ENCODE results near the gene RDM1. TPM values are rescaled to one million over a fixed set of nuclear protein-coding genes. Genes with fewer than 3 reads are reported as not detected.

RDM1 gene
- total and polyA plus RNA-seq, 9 donors: 0.33 TPM; not detected in 8

DNA sequence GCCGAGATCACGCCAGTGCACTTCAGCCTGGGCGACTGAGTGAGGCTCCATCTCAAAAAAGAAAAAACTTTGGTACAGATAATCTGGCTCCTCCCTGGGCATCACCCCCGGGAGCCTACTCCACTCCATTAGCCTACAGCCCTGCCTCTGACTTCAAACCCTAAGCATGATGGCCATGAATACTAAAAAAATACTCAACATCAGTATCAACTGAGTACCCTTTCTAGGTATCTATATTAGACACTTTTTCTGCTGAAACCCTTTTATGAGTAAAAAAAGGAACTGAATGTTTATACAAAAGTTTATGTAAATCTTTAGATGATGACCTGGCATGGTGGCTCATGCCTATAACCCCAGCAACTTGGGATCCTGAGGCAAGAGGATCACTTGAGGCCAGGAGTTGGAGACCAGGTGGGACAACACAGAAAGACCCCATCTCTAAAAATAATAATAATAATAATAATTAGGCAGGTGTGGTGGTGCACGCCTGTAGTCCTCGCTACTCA is 6.9 kb downstream of the RDM1 start:
- Histone ChIP-seq H3K4me3 (no peak overlapping the region), H3K9me3 (no peaks in the 10 kb centered on the region), H3K27me3 (no peaks in the 10 kb centered on the region), H3K36me3 (no peaks in the 10 kb centered on the region), H3K27ac (no peak overlapping the region), H3K4me1 (ENCODE audit: insufficient read depth) (no peaks in the 10 kb centered on the region)
- TF ChIP-seq, protein P1, sequence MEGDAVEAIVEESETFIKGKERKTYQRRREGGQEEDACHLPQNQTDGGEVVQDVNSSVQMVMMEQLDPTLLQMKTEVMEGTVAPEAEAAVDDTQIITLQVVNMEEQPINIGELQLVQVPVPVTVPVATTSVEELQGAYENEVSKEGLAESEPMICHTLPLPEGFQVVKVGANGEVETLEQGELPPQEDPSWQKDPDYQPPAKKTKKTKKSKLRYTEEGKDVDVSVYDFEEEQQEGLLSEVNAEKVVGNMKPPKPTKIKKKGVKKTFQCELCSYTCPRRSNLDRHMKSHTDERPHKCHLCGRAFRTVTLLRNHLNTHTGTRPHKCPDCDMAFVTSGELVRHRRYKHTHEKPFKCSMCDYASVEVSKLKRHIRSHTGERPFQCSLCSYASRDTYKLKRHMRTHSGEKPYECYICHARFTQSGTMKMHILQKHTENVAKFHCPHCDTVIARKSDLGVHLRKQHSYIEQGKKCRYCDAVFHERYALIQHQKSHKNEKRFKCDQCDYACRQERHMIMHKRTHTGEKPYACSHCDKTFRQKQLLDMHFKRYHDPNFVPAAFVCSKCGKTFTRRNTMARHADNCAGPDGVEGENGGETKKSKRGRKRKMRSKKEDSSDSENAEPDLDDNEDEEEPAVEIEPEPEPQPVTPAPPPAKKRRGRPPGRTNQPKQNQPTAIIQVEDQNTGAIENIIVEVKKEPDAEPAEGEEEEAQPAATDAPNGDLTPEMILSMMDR (IDR thresholded peaks at IDR 0.05): no peak
- TF ChIP-seq EP300 (IDR thresholded peaks at IDR 0.05) (no peak), POLR2A (IDR thresholded peaks at IDR 0.05) (no peak)
- DNase-seq: no peak
- 94 to 97% (median 96%) methylated on average over 6 of the region's 6 CpGs for WGBS, 3 donors
- intact Hi-C loops (cut with DNase I): no loop called here

GRCh38 chr17:35920229-35920628 is 10.3 kb downstream of the RDM1 start:
- Histone ChIP-seq H3K9me3 (no peaks in the 10 kb centered on the region), H3K27ac (no peak overlapping the region), H3K27me3 (no peaks in the 10 kb centered on the region), H3K4me3 (no peak overlapping the region), H3K4me1 (ENCODE audit: insufficient read depth) (no peaks in the 10 kb centered on the region), H3K36me3 (no peaks in the 10 kb centered on the region)
- intact Hi-C loops (cut with DNase I): no loop called here
- WGBS, 3 donors: 98 to 100% (median 99%) methylated on average over 1 of the region's 1 CpG
- TF ChIP-seq, protein P1 (IDR thresholded peaks at IDR 0.05): no peak
- no peak for TF ChIP-seq POLR2A (IDR thresholded peaks at IDR 0.05)
- TF ChIP-seq EP300 (IDR thresholded peaks at IDR 0.05): no peak
- no peak for DNase-seq

DNA sequence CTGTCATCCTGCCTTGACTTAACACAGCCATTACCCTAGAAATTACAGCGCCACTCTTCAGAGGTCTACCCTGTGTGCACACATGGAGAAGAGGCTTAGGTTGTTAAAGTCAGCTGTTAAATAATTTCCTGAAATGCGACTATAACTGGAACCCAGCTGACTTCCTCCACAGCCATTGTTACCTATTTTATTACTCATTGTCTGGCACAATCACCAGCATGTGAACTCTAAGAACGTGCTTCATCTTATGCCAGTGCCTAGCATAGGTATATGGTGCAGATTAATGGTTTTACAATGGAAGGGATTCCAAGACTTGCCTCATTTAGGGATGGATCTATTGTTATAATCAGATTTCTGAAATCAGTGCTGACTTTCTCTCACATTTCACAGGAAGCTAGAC is 11.9 kb downstream of the RDM1 start:
- H3K27ac ChIP-seq: no peak overlapping the region
- H3K4me1 ChIP-seq (ENCODE audit: insufficient read depth): no peaks in the 10 kb centered on the region
- intact Hi-C loops (cut with DNase I): no loop called here
- TF ChIP-seq EP300 (IDR thresholded peaks at IDR 0.05) (no peak), POLR2A (IDR thresholded peaks at IDR 0.05) (no peak)
- TF ChIP-seq, protein P1 (IDR thresholded peaks at IDR 0.05): no peak
- H3K27me3 ChIP-seq: no peaks in the 10 kb centered on the region
- 83 to 85% (median 84%) methylated on average over 3 of the region's 3 CpGs for WGBS, 3 donors
- no peak for DNase-seq
- H3K9me3 ChIP-seq: no peaks in the 10 kb centered on the region
- H3K4me3 ChIP-seq: no peak overlapping the region
- H3K36me3 ChIP-seq: no peaks in the 10 kb centered on the region

DNA sequence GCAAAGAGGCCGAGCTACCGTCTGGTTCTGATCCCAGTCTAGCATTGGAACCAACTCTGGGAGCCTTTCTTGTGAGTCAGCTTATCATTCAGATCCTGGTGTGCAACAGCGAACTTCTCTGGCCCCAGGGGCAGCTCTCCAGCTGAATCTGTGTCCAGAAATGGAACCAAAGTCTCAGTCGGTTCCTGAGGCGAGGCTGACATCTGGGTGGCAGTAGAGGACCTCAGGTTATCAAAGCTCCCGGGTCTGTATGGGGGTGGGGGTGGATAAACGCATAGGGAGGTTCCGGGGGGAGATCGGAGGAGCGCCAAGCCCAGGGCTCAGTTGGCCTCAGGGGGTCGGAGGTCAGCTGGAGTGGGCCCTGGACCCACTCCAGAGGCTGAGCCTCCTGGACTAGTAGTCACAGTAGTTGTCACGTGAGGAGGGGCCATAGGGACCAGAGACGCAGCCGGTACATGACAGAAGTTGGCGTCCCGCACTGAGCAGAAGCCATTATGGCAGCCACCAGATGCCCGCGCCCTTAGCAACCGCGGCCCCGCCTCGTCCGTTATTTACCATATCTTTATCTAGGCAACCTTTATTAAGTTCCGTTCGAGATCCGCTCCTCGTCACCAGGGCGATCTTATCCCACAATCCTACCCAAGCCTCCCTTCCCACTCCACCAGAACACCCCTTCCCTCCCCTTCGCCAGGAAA is 12.9 kb downstream of the RDM1 start:
- H3K27me3 ChIP-seq: no peaks in the 10 kb centered on the region
- no peaks in the 10 kb centered on the region for H3K4me1 ChIP-seq (ENCODE audit: insufficient read depth)
- no peaks in the 10 kb centered on the region for H3K36me3 ChIP-seq
- no peak overlapping the region for H3K4me3 ChIP-seq
- DNase-seq: no peak
- TF ChIP-seq POLR2A (IDR thresholded peaks at IDR 0.05) (no peak), EP300 (IDR thresholded peaks at IDR 0.05) (no peak)
- TF ChIP-seq, protein P1 (IDR thresholded peaks at IDR 0.05): no peak
- H3K27ac ChIP-seq: no peak overlapping the region
- intact Hi-C loops (cut with DNase I): no loop called here
- 92 to 95% (median 94%) methylated on average over 29 of the region's 29 CpGs for WGBS, 3 donors
- H3K9me3 ChIP-seq: no peaks in the 10 kb centered on the region
